Omental fat pad (tissue), 4 donors: ENCODE measurements around the gene SAPCD2. TPM values are rescaled to one million over a fixed set of nuclear protein-coding genes. Genes with fewer than 3 reads are reported as not detected.
A peak's percentile ranks its signal among the peaks of the same experiment; 100 is the strongest.
"Not testable (repeated sequence)": the region's sequence is repeated elsewhere in the genome, so short reads cannot be mapped to it uniquely, and the experiment has no call there.

Experiments
- ATAC-seq: fragments of 150-250 bp; one replicate; pipeline ENCODE4 v1.9.1; 2016; ENCODE audit warnings: mild to moderate bottlenecking, moderate library complexity; ENCODE audit not compliant: low FRiP score
- DNase-seq: peaks from one replicate; pipeline ENCODE4 v3.0.0-alpha.2; 2019; ENCODE audit warnings: low spot score
- total RNA-seq, 4 donors: library from RNA; depleted of rRNA; stranded (reverse); fragments of >200 nt; gene quantifications; one replicate each; pipeline ENCODE4 v1.1.0, GENCODE V29; 2016
- TF ChIP-seq, protein P1 (sequence below), 3 donors: fragments of 450-650 bp; IDR thresholded peaks; one replicate each; pipeline ENCODE4 v1.5.1; 2016 to 2017; ENCODE audit warnings: antibody characterized with exemption in 3 of 3, mild to moderate bottlenecking in 3 of 3, moderate library complexity in 2 of 3

Gene SAPCD2, protein sequence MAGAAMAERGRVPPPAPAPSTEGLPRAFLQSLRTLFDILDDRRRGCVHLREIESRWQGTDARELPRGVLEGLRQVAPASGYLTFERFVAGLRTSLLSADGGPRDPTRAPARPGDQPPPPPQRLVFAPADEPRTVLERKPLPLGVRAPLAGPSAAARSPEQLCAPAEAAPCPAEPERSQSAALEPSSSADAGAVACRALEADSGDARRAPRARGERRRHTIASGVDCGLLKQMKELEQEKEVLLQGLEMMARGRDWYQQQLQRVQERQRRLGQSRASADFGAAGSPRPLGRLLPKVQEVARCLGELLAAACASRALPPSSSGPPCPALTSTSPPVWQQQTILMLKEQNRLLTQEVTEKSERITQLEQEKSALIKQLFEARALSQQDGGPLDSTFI
- total RNA-seq, result 1 to 10 TPM in 1 of 4 donors, under 1 TPM in 2, not detected in 1; 0.13 to 1.8 (median 0.37) TPM

DNA sequence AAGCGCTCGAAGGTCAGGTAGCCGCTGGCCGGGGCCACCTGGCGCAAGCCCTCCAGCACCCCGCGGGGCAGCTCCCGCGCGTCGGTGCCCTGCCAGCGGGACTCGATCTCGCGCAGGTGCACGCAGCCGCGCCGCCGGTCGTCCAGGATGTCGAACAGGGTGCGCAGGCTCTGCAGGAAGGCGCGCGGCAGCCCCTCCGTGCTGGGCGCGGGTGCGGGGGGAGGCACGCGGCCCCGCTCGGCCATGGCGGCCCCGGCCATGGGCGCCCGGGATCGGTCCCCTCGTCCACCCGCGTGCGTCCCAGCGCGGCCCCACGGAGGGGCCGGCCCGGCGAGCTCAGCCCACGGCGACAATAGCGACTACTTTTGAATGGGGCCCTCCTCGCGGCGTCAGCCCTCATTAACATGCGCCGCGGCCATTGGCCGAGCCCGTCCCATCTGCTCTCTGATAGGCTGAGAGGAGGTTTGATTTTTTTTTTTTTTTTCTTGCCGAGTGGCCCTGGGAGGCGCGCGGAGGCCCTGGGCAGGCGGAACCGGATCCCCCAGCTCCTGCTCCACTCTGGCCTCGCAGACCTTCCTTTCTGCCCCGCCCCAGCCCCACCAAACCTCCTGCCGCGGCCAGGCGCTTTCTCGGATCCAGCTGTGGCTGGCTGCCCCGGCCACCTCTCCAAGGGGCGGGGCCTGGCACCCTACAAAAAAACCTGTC lies at the start of gene SAPCD2:
Gene SAPCD2, minus strand, starts transcription at position 357 of the 705 bp plus-strand sequence. Its CDS starts 97 bp downstream, at position 260.
- peak; percentile 82 for ATAC-seq
- peak; percentile 45 for DNase-seq
- TF ChIP-seq, protein P1, sequence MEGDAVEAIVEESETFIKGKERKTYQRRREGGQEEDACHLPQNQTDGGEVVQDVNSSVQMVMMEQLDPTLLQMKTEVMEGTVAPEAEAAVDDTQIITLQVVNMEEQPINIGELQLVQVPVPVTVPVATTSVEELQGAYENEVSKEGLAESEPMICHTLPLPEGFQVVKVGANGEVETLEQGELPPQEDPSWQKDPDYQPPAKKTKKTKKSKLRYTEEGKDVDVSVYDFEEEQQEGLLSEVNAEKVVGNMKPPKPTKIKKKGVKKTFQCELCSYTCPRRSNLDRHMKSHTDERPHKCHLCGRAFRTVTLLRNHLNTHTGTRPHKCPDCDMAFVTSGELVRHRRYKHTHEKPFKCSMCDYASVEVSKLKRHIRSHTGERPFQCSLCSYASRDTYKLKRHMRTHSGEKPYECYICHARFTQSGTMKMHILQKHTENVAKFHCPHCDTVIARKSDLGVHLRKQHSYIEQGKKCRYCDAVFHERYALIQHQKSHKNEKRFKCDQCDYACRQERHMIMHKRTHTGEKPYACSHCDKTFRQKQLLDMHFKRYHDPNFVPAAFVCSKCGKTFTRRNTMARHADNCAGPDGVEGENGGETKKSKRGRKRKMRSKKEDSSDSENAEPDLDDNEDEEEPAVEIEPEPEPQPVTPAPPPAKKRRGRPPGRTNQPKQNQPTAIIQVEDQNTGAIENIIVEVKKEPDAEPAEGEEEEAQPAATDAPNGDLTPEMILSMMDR (IDR thresholded peaks at IDR 0.05), result no peak

DNA sequence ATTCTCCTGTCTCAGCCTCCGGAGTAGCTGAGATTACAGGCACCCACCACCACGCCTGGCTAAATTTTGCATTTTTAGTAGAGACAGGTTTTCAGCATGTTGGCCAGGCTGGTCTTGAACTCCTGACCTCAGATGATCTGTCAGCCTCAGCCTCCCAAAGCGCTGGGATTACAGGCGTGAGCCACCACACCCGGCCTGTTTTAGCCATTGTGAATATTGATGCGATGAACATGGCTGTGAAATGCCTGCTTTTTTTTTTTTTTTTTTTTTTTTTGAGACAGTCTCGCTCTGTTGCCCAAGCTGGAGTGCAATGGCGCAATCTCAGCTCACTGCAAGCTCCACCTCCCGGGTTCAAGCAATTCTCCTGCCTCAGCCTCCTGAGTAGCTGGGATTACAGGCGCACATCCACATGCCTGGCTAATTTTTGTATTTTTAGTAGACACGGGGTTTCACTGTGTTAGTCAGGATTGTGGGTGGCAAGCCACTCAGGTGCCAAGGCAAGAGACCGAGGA lies 47.8 kb upstream of the SAPCD2 start:
- not testable (repeated sequence) for DNase-seq, ATAC-seq

DNA sequence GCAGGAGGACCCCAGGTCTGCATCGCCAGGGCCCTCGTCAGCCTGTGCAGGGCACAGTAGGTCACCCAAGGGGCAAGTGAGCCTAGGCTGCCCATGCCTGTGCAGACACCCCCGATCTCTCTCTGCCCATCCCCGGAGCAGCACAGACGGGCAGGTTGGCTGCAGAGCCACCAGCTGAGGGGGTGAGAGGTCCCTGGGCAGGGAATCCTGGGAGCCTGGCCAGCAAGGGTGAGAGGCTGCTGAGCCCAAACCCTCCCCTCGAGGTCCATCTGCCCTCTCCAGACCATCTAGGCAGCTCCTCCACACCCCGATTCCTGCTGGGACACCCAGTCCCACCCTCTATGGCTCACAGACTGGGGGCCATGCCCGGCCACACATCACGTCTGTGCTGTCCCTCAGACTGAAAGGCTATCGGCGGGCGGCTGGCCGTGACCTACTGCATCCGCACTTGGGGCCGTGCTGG lies 46.9 kb upstream of the SAPCD2 start:
- TF ChIP-seq, protein P1 (IDR thresholded peaks at IDR 0.05), result no peak
- ATAC-seq, result no peak
- no peak for DNase-seq

DNA sequence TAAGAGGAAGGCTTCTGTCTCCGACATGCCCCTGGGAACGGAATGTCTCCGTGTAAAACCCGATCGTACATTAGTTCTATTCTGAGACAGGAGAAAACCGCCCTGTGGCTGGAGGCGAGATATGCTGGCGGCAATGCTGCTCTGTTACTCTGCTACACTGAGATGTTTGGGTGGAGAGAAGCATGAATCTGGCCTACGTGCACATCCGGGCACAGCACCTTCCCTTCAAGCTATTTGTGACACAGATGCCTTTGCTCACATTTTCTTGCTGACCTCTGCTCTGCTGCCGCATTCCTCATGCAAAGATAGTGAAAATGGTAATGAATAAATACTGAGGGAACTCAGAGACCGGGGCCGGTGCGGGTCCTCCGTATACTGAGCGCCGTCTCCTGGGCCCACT lies 46.4 kb upstream of the SAPCD2 start:
- ATAC-seq (no peak), DNase-seq (no peak)
- TF ChIP-seq, protein P1 (IDR thresholded peaks at IDR 0.05), result no peak

DNA sequence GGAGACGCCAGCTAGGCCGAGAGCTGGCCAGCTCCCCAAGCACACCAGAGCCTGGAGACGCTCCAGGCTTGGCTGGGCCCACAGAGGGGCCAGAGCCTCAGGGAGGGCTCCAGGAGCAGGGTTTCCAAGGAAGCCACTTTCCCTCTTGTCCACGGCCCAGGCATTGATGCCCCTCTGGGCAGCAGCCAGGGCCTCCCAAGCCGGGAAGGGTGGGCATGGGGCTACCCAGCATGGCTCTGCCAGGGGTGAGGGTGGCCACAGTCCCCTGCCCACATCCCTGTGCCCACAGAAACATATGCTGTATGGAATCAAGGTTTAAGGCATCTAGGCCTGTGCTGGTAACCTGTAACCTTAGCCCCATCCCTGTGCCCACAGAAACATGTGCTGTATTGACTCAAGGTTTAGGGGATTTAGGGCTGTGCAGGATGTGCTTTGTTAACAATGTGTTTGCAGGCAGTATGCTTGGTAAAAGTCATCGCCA lies 45.7 kb upstream of the SAPCD2 start:
- TF ChIP-seq, protein P1 (IDR thresholded peaks at IDR 0.05), result no peak
- DNase-seq (no peak), ATAC-seq (no peak)

DNA sequence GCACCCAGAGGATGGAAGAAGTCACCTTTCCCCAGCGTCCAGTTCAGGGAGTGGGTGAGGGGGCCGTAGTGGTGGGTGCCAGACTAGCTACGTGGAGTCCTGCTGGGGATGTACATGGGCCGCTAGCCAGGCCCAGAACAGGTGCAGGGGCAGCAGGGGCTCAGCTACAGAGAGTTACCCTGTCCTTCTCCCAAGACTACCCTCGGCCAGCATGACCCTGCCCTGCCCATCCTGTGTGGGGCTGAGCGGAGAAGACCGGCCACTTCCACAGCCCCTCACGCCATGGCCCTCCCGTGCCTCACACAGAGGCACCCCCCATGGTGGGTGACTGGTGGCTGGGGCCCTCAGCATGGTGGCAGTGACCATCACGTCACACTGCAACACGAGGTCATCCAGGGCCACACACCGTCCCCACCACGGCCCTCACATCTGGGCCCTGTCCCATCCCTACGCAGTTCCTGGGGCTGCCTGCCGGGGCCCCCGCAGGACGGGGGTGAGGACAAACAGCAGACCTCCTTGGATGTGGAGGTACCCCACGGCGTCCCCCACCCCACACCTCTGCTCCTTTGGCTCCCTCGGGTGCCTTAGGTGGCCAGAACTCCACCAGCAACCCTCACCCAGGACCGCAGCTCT lies 45.2 kb upstream of the SAPCD2 start:
- ATAC-seq (peak; percentile 22), DNase-seq (no peak)
- TF ChIP-seq, protein P1 (IDR thresholded peaks at IDR 0.05), result no peak
